DOHH2 (cell line): ENCODE measurements around the gene OR1J2.

Experiments used
- H3F3A ChIP-seq: fragments of 200-600 bp; sonication (generic), shearing (Covaris generic); 2 replicates; pipeline ENCODE4 v1.6.0; 2016; ENCODE audit warnings: antibody characterized with exemption, mild to moderate bottlenecking; ENCODE audit not compliant: control insufficient read depth, insufficient read depth
- H3K27ac ChIP-seq: fragments of 200-600 bp; sonication (generic); 2 replicates; pipeline ENCODE4 v1.5.1; 2014; ENCODE audit warnings: low read depth, mild to moderate bottlenecking, low read length, moderate library complexity
- H3K27me3 ChIP-seq: fragments of 200-600 bp; sonication (generic); 2 replicates; pipeline ENCODE4 v1.6.1; 2014; ENCODE audit warnings: mild to moderate bottlenecking, low read length, mixed read lengths; ENCODE audit not compliant: control insufficient read depth
- H3K36me3 ChIP-seq: fragments of 200-600 bp; sonication (generic); 2 replicates; pipeline ENCODE4 v1.6.1; 2014; ENCODE audit warnings: mild to moderate bottlenecking, low read length, moderate library complexity, mixed read lengths; ENCODE audit not compliant: control insufficient read depth
- H3K4me1 ChIP-seq: fragments of 200-600 bp; sonication (generic); 2 replicates; pipeline ENCODE4 v1.6.1; 2014; ENCODE audit warnings: mild to moderate bottlenecking, low read length, mixed read lengths; ENCODE audit not compliant: control insufficient read depth
- H3K4me2 ChIP-seq: fragments of 200-600 bp; sonication (generic); 2 replicates; pipeline ENCODE4 v1.6.0; 2014; ENCODE audit warnings: mild to moderate bottlenecking, low read length, moderate library complexity
- H3K4me3 ChIP-seq: fragments of 200-600 bp; sonication (generic); 2 replicates; pipeline ENCODE4 v1.5.1; 2014; ENCODE audit warnings: mild to moderate bottlenecking, low read length, mixed read lengths
- H3K79me2 ChIP-seq: fragments of 200-600 bp; sonication (generic); 2 replicates; pipeline ENCODE4 v1.6.1; 2014; ENCODE audit warnings: mild to moderate bottlenecking, low read length, mixed read lengths; ENCODE audit not compliant: control insufficient read depth
- H3K9me2 ChIP-seq: fragments of 200-600 bp; sonication (generic); replicated peaks from 2 replicates; pipeline ENCODE4 v1.6.1; 2014; ENCODE audit warnings: mild to moderate bottlenecking, low read length, mixed read lengths; ENCODE audit not compliant: control insufficient read depth
- H3K9me3 ChIP-seq: fragments of 200-600 bp; sonication (generic); 2 replicates; pipeline ENCODE4 v1.6.1; 2014; ENCODE audit warnings: antibody characterized with exemption, low read length, mixed read lengths; ENCODE audit not compliant: control insufficient read depth, insufficient read depth
- H4K20me1 ChIP-seq: fragments of 200-600 bp; sonication (generic); 2 replicates; pipeline ENCODE4 v1.6.0; 2014; ENCODE audit warnings: low read depth, mild to moderate bottlenecking, antibody characterized with exemption, low read length, moderate library complexity; ENCODE audit not compliant: control insufficient read depth, insufficient read depth
- CTCF ChIP-seq: fragments of 200-600 bp; sonication (generic); IDR thresholded peaks from one replicate; pipeline ENCODE4 v1.5.1; 2014; ENCODE audit warnings: antibody characterized with exemption, mild to moderate bottlenecking, low read depth, low read length; ENCODE audit not compliant: poor library complexity, severe bottlenecking
- EZH2phosphoT487 ChIP-seq: fragments of 200-600 bp; sonication (generic); IDR thresholded peaks from 2 replicates; pipeline ENCODE4 v1.6.1; 2017; ENCODE audit warnings: borderline replicate concordance, mild to moderate bottlenecking, antibody characterized with exemption, low read length, moderate library complexity, mixed read lengths

Gene OR1J2

GRCh38 chr9:122551371-122551770, 40.8 kb downstream of the OR1J2 start:
- Histone ChIP-seq H3K79me2 (no peaks in the 10 kb centered on the region), H3F3A (no peaks in the 10 kb centered on the region), H3K9me2 (no peaks in the 10 kb centered on the region), H3K4me2 (no peak overlapping the region), H3K36me3 (no peaks in the 10 kb centered on the region), H3K27ac (no peak overlapping the region), H3K9me3 (no peaks in the 10 kb centered on the region), H3K27me3 (peaks cover 21% of the 10 kb centered on the region; the same call in 1 of the 2 replicates), H3K4me3 (no peak overlapping the region), H4K20me1 (no peaks in the 10 kb centered on the region), H3K4me1 (no peaks in the 10 kb centered on the region)
- no peak for TF ChIP-seq CTCF
- TF ChIP-seq EZH2phosphoT487, result no peak

DNA sequence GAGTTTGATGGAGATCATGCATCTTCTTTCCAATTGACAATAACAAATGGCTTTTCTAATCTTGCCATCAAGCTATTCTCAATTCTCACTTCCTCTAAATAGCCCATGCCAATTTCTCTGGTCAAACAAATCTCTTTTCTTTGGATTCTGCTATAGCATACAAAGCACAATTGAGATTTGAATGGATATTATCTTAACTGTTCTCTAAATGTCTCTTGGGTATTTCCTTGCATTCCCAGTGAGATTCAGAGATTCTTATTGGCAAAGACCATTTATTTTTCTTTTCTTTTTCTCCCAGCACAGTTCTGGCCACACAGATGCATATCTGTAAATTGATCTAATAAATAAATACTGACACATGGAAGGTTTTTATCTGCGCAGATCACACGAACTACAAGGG, 42.2 kb downstream of the OR1J2 start, which contains the start of gene OR1N2:
TSS of gene OR1N2 (plus strand) at position 301 of the 400 bp plus-strand sequence. CDS start 100 bp downstream, outside the sequence.
- TF ChIP-seq CTCF, result no peak
- no peak for TF ChIP-seq EZH2phosphoT487
- Histone ChIP-seq H3K4me2 (no peak within 1 kb of the TSS), H3F3A (no peaks in the 10 kb centered on the region), H3K9me2 (no peaks in the 10 kb centered on the region), H3K79me2 (no peaks in the 10 kb centered on the region), H3K4me1 (no peaks in the 10 kb centered on the region), H4K20me1 (no peaks in the 10 kb centered on the region), H3K27ac (no peak within 1 kb of the TSS), H3K36me3 (no peaks in the 10 kb centered on the region), H3K27me3 (peaks cover 23% of the 10 kb centered on the region; the same call in 1 of the 2 replicates), H3K9me3 (no peaks in the 10 kb centered on the region), H3K4me3 (no peak within 1 kb of the TSS)
